ENCODE data around the gene TNC. TPM values are rescaled to one million over a fixed set of nuclear protein-coding genes. Genes with fewer than 3 reads are reported as not detected.

Gene TNC
- total RNA-seq: 1.6 and 29.5 TPM in 2 replicates

GRCh38 chr9:115117999-115118878, at the start of gene TNC:
TNC (minus strand) TSS chr9:115118157; CDS start chr9:115091018, 27,139 bp downstream.

Other genes with a start within 250 kb of the TNC start
- not detected in 2 replicates for gene TNFSF8, start 187.6 kb downstream of the TNC start, total RNA-seq

Measured in bladder microvascular endothelial cell (primary cell).